HFFc6 (cell line): ENCODE results near the gene HOXD12. TPM values are rescaled to one million over a fixed set of nuclear protein-coding genes. Genes with fewer than 3 reads are reported as not detected.
A peak's percentile ranks its signal among the peaks of the same experiment; 100 is the strongest.

Experiments used
- DNase-seq: peaks from one replicate; pipeline ENCODE4 v3.0.0-alpha.2; 2018
- H3K27ac Mint-ChIP-seq: 2 replicates; pipeline ENCODE4 v1.8.0; 2020; ENCODE audit warnings: mild to moderate bottlenecking, mixed read lengths
- H3K27me3 Mint-ChIP-seq: 2 replicates; pipeline ENCODE4 v1.8.0; 2021; ENCODE audit warnings: mild to moderate bottlenecking, moderate library complexity, mixed read lengths; ENCODE audit not compliant: insufficient read depth
- H3K36me3 Mint-ChIP-seq: 2 replicates; pipeline ENCODE4 v1.8.0; 2021; ENCODE audit warnings: low read depth, mixed read lengths
- H3K4me1 Mint-ChIP-seq: 2 replicates; pipeline ENCODE4 v1.8.0; 2020; ENCODE audit warnings: low read depth, mixed read lengths
- H3K4me3 Mint-ChIP-seq: 2 replicates; pipeline ENCODE4 v1.8.0; 2020; ENCODE audit warnings: mild to moderate bottlenecking, moderate library complexity, mixed read lengths
- H3K9me3 Mint-ChIP-seq: 2 replicates; pipeline ENCODE4 v1.8.0; 2020; ENCODE audit warnings: mild to moderate bottlenecking, mixed read lengths
- CTCF ChIP-seq: fragments of 200-600 bp; sonication (generic); IDR thresholded peaks from 2 replicates; pipeline ENCODE4 v1.5.0; 2021; ENCODE audit warnings: antibody characterized with exemption, mild to moderate bottlenecking
- total RNA-seq, 6 experiments: library from RNA; stranded (reverse); fragmentation: NEBNext Ultra II Directional; extraction: Animal tissue kit (Norgen Biotek cat#: 25700); gene quantifications; 2 replicates in 1 of 6; 3 replicates in 5 of 6; pipeline ENCODE4 v1.2.3, GENCODE V29; 2021

HOXD12 gene
- total RNA-seq, 6 experiments from 2014 or later, result 0.19 to 0.36 (median 0.26) TPM; not detected in 2

GRCh38 chr2:176138526-176138922 lies 38.9 kb downstream of the HOXD12 start:
- Mint-ChIP-seq H3K9me3 (no peaks in the 10 kb centered on the region), H3K36me3 (no peaks in the 10 kb centered on the region), H3K4me3 (peak overlapping the region; percentile 57), H3K27ac (no peak overlapping the region), H3K4me1 (peaks cover 41% of the 10 kb centered on the region), H3K27me3 (peaks cover 23% of the 10 kb centered on the region)
- DNase-seq, result no peak
- TF ChIP-seq CTCF, result no peak

- Mint-ChIP-seq H3K27me3 (peaks cover 25% of the 10 kb centered on the region), H3K36me3 (no peaks in the 10 kb centered on the region), H3K4me3 (peak overlapping the region; percentile 57), H3K27ac (no peak overlapping the region), H3K9me3 (no peaks in the 10 kb centered on the region), H3K4me1 (peaks cover 41% of the 10 kb centered on the region)
- DNase-seq, result no peak
- TF ChIP-seq CTCF, result no peak
These were observed 39.5 kb downstream of the HOXD12 start for GRCh38 chr2:176138923-176139660.

- Mint-ChIP-seq H3K9me3 (no peaks in the 10 kb centered on the region), H3K4me1 (peaks cover 40% of the 10 kb centered on the region), H3K4me3 (peak overlapping the region; percentile 65; the same call in 1 of the 2 replicates), H3K36me3 (no peaks in the 10 kb centered on the region), H3K27me3 (peaks cover 25% of the 10 kb centered on the region), H3K27ac (no peak overlapping the region)
- DNase-seq, result no peak
- TF ChIP-seq CTCF, result no peak
These were observed 40.3 kb downstream of the HOXD12 start for GRCh38 chr2:176139661-176140512.

- no peaks in the 10 kb centered on the region for H3K9me3 Mint-ChIP-seq
- no peak for DNase-seq
- TF ChIP-seq CTCF, result peak; percentile 99
- H3K4me1 Mint-ChIP-seq, result peaks cover 32% of the 10 kb centered on the region
- H3K27me3 Mint-ChIP-seq, result peaks cover 31% of the 10 kb centered on the region
- no peaks in the 10 kb centered on the region for H3K36me3 Mint-ChIP-seq
- H3K27ac Mint-ChIP-seq, result no peak overlapping the region
- H3K4me3 Mint-ChIP-seq, result peak overlapping the region; percentile 65
These were observed 41.1 kb downstream of the HOXD12 start for GRCh38 chr2:176140513-176141317.

GRCh38 chr2:176142281-176142680 lies 42.7 kb downstream of the HOXD12 start:
- no peaks in the 10 kb centered on the region for H3K9me3 Mint-ChIP-seq
- no peak for DNase-seq
- H3K36me3 Mint-ChIP-seq, result no peaks in the 10 kb centered on the region
- H3K4me3 Mint-ChIP-seq, result no peak overlapping the region
- no peak for TF ChIP-seq CTCF
- H3K27ac Mint-ChIP-seq, result no peak overlapping the region
- H3K27me3 Mint-ChIP-seq, result peaks cover 45% of the 10 kb centered on the region
- H3K4me1 Mint-ChIP-seq, result peaks cover 23% of the 10 kb centered on the region
